Loucy (cell line): ENCODE measurements around the gene ZNF407.

Source experiments
- H2AFZ ChIP-seq: fragments of 200-600 bp; sonication (generic); 2 replicates; pipeline ENCODE4 v1.6.0; 2016; ENCODE audit warnings: antibody characterized with exemption, mild to moderate bottlenecking, low read length, moderate library complexity
- H3F3A ChIP-seq: fragments of 200-600 bp; 2 replicates; pipeline ENCODE4 v1.6.0; 2016; ENCODE audit warnings: antibody characterized with exemption, low read depth, mild to moderate bottlenecking
- H3K27me3 ChIP-seq: fragments of 200-600 bp; sonication (generic); 2 replicates; pipeline ENCODE4 v1.6.1; 2014; ENCODE audit warnings: low read length, mild to moderate bottlenecking; ENCODE audit not compliant: insufficient read depth, poor library complexity, severe bottlenecking
- H3K36me3 ChIP-seq: fragments of 200-600 bp; sonication (generic); 2 replicates; pipeline ENCODE4 v1.6.1; 2016; ENCODE audit warnings: low read length; ENCODE audit not compliant: insufficient read depth
- H3K4me1 ChIP-seq: fragments of 200-600 bp; sonication (generic); 2 replicates; pipeline ENCODE4 v1.5.1; 2014; ENCODE audit warnings: low read length, mild to moderate bottlenecking; ENCODE audit not compliant: insufficient read depth, poor library complexity, severe bottlenecking
- H3K4me2 ChIP-seq: fragments of 200-600 bp; sonication (generic); 2 replicates; pipeline ENCODE4 v1.6.0; 2014; ENCODE audit warnings: antibody characterized with exemption, low read length, low read depth, mild to moderate bottlenecking; ENCODE audit not compliant: poor library complexity, severe bottlenecking
- H3K4me3 ChIP-seq: fragments of 200-600 bp; sonication (generic); 2 replicates; pipeline ENCODE4 v1.5.1; 2014; ENCODE audit warnings: low read length, mild to moderate bottlenecking, mixed read lengths; ENCODE audit not compliant: poor library complexity, severe bottlenecking
- H3K79me2 ChIP-seq: fragments of 200-600 bp; sonication (generic); 2 replicates; pipeline ENCODE4 v1.6.1; 2014; ENCODE audit warnings: low read length; ENCODE audit not compliant: insufficient read depth
- H3K9ac ChIP-seq: fragments of 200-600 bp; sonication (generic); 2 replicates; pipeline ENCODE4 v1.6.0; 2014; ENCODE audit warnings: mild to moderate bottlenecking, low read depth, low read length, moderate library complexity; ENCODE audit not compliant: poor library complexity, severe bottlenecking
- H3K9me2 ChIP-seq: fragments of 200-600 bp; sonication (generic); replicated peaks from 2 replicates; pipeline ENCODE4 v1.6.1; 2016; ENCODE audit warnings: low read depth, low read length, mixed read lengths
- H3K9me3 ChIP-seq: fragments of 200-600 bp; sonication (generic); 2 replicates; pipeline ENCODE4 v1.6.1; 2014; ENCODE audit warnings: mild to moderate bottlenecking, antibody characterized with exemption, low read length, low read depth; ENCODE audit not compliant: insufficient read depth
- H4K20me1 ChIP-seq: fragments of 200-600 bp; sonication (generic); 2 replicates; pipeline ENCODE4 v1.6.0; 2014; ENCODE audit warnings: antibody characterized with exemption, low read length, mild to moderate bottlenecking; ENCODE audit not compliant: insufficient read depth, poor library complexity, severe bottlenecking
- EZH2phosphoT487 ChIP-seq: fragments of 200-600 bp; IDR thresholded peaks from 2 replicates; pipeline ENCODE4 v1.6.1; 2018; ENCODE audit warnings: antibody characterized with exemption, mild to moderate bottlenecking, moderate library complexity, borderline replicate concordance
- TF ChIP-seq, protein P1 (sequence below): fragments of 200-600 bp; sonication (generic); conservative IDR thresholded peaks from 2 replicates; pipeline ENCODE4 v1.5.1; 2014; ENCODE audit warnings: mild to moderate bottlenecking, antibody characterized with exemption, low read length

The ZNF407 gene

DNA sequence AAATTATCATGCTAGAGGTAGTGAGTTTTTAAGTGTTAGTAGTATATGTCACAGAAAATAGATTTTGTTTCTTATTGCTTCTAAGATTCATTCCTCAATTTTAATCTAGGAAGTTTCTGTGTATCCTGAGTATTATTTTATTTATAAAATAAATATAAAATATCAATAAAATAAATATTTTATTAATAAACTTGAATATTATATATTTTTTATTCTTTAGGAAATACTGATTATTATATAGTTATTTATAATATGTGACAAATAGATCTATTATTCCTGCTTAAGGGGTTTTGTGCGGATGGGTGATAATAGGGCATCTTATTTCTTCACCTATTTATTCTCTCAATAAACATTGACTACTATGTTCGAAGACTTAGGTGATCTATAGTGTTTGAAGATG lies 191.0 kb downstream of the ZNF407 start:
- TF ChIP-seq EZH2phosphoT487 = no peak
- TF ChIP-seq, protein P1, sequence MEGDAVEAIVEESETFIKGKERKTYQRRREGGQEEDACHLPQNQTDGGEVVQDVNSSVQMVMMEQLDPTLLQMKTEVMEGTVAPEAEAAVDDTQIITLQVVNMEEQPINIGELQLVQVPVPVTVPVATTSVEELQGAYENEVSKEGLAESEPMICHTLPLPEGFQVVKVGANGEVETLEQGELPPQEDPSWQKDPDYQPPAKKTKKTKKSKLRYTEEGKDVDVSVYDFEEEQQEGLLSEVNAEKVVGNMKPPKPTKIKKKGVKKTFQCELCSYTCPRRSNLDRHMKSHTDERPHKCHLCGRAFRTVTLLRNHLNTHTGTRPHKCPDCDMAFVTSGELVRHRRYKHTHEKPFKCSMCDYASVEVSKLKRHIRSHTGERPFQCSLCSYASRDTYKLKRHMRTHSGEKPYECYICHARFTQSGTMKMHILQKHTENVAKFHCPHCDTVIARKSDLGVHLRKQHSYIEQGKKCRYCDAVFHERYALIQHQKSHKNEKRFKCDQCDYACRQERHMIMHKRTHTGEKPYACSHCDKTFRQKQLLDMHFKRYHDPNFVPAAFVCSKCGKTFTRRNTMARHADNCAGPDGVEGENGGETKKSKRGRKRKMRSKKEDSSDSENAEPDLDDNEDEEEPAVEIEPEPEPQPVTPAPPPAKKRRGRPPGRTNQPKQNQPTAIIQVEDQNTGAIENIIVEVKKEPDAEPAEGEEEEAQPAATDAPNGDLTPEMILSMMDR = no peak
- Histone ChIP-seq H3K4me2 (no peak overlapping the region), H3K36me3 (no peaks in the 10 kb centered on the region), H4K20me1 (no peaks in the 10 kb centered on the region), H3K9me2 (no peaks in the 10 kb centered on the region), H3K79me2 (no peaks in the 10 kb centered on the region), H3K9me3 (no peaks in the 10 kb centered on the region), H3K27me3 (no peaks in the 10 kb centered on the region), H3K4me1 (no peaks in the 10 kb centered on the region), H3F3A (no peaks in the 10 kb centered on the region), H3K4me3 (no peak overlapping the region), H3K9ac (no peak overlapping the region), H2AFZ (no peak overlapping the region)

DNA sequence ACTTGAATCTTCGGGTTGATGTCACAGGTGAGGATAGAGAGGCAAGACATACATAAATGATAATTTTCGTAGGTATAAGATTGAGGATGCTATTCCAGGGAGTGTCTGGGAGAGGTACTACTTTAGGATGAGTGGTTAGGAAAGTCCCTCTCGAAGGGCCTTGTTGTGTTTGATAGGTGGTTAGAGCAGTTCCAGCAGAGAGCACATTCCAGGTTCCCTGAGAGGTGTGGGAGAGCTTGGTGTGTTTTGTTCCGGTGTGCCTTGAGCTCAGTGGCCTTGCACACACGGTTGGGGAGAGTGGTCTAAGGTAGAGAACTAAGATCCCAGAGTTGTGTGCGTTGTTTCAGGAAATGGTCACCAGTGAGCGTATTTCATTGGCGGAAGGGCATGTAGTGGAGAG lies 191.4 kb downstream of the ZNF407 start:
- H3K27me3 ChIP-seq = no peaks in the 10 kb centered on the region
- no peaks in the 10 kb centered on the region for H3K79me2 ChIP-seq
- H3K9ac ChIP-seq = no peak overlapping the region
- no peaks in the 10 kb centered on the region for H4K20me1 ChIP-seq
- no peak overlapping the region for H3K4me3 ChIP-seq
- no peaks in the 10 kb centered on the region for H3F3A ChIP-seq
- no peaks in the 10 kb centered on the region for H3K9me3 ChIP-seq
- no peaks in the 10 kb centered on the region for H3K4me1 ChIP-seq
- no peaks in the 10 kb centered on the region for H3K36me3 ChIP-seq
- no peak overlapping the region for H2AFZ ChIP-seq
- H3K4me2 ChIP-seq = no peak overlapping the region
- TF ChIP-seq, protein P1 = no peak
- TF ChIP-seq EZH2phosphoT487 = no peak
- no peaks in the 10 kb centered on the region for H3K9me2 ChIP-seq

DNA sequence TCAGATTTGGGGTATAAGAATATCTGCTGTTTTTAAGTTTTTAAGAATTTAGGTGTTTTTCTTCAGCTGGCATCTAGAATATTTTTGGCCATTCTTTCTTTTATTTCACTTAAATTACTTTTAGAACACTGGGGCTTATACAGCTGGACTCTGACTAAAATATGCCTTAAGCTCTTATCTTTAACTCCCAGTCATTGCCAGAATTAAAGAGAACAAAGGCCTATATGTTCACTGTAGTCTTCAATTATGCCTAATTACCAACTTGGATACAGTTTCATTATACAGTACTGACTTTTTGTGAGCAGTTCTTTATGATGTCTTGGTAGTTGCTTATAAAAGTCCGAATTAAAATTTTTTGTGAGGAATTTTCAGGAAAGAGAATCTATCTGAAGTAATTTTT lies 192.8 kb downstream of the ZNF407 start:
- no peak overlapping the region for H2AFZ ChIP-seq
- no peak overlapping the region for H3K4me2 ChIP-seq
- H3K9ac ChIP-seq = no peak overlapping the region
- no peak for TF ChIP-seq EZH2phosphoT487
- H3K79me2 ChIP-seq = no peaks in the 10 kb centered on the region
- H3K9me3 ChIP-seq = no peaks in the 10 kb centered on the region
- no peak overlapping the region for H3K4me3 ChIP-seq
- no peaks in the 10 kb centered on the region for H3K36me3 ChIP-seq
- no peaks in the 10 kb centered on the region for H3K27me3 ChIP-seq
- no peaks in the 10 kb centered on the region for H3K4me1 ChIP-seq
- no peaks in the 10 kb centered on the region for H3K9me2 ChIP-seq
- no peaks in the 10 kb centered on the region for H4K20me1 ChIP-seq
- H3F3A ChIP-seq = no peaks in the 10 kb centered on the region

DNA sequence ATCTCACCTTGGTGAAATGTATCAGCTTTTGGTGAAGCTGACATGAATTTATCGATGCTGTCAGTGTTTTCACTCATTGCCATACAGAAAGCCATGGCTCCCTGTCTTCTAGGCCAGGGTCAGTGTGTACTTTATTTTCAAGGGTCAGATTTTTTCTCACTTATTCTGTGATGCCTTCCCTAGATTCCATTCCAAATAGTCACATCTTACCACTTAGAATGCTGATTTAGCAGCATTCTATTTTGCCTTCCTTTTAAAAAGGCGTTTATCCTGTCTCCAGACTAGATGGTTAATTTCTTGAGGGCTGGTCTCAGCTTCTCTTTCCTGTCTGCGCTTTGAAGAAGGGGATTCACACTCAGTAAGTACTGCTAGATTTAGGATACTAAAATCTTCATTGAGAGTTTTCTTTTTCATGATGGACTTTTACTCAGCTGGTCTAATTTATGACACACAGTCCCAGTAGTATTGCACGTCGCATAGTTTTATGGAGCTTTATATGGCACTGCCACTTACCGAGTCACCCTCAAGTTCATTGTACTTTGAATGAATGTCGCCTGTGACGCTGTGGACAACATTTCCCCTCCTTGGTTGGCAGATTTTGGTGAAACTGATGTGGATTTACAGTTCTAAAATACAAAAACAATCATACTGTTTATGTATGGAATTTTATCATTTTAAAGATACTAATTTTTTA lies 194.0 kb downstream of the ZNF407 start:
- Histone ChIP-seq H3K9ac (no peak overlapping the region), H3K36me3 (no peaks in the 10 kb centered on the region), H3K9me2 (no peaks in the 10 kb centered on the region), H3K79me2 (no peaks in the 10 kb centered on the region), H4K20me1 (no peaks in the 10 kb centered on the region), H3K9me3 (no peaks in the 10 kb centered on the region), H3K4me3 (no peak overlapping the region), H2AFZ (no peak overlapping the region), H3K27me3 (no peaks in the 10 kb centered on the region), H3F3A (no peaks in the 10 kb centered on the region), H3K4me2 (no peak overlapping the region), H3K4me1 (no peaks in the 10 kb centered on the region)
- TF ChIP-seq, protein P1 = no peak
- TF ChIP-seq EZH2phosphoT487 = no peak
